ENCODE data around the gene CLEC17A. TPM values are rescaled to one million over a fixed set of nuclear protein-coding genes. Genes with fewer than 3 reads are reported as not detected.
"Not testable (repeated sequence)": the region's sequence is repeated elsewhere in the genome, so short reads cannot be mapped to it uniquely, and the experiment has no call there.

The CLEC17A gene
- polyA plus RNA-seq, 2 donors = 0.01 to 0.08 TPM

GRCh38 chr19:14563989-14564651, 18.8 kb upstream of the CLEC17A start:
- Histone ChIP-seq H3K27me3 (ENCODE audit: control insufficient read depth in 1 of 2, insufficient read depth in 2 of 2, low read length in 2 of 2) (no peaks in the 10 kb centered on the region), H3K4me1 (ENCODE audit: control insufficient read depth in 2 of 2, insufficient read depth in 2 of 2, low read length in 1 of 2) (peaks cover 9 to 31% of the 10 kb centered on the region in 2 donors), H3K4me3 (ENCODE audit: low read depth in 1 of 2, low read length in 2 of 2) (no peak overlapping the region), H3K27ac (ENCODE audit: low read depth in 2 of 2, low read length in 1 of 2) (peak overlapping the region; percentile 40 to 91), H3K9me3 (ENCODE audit: control insufficient read depth in 2 of 2, insufficient read depth in 1 of 2, low read depth in 1 of 2, low read length in 1 of 2) (no peaks in the 10 kb centered on the region), H3K36me3 (ENCODE audit: control insufficient read depth in 2 of 2, insufficient read depth in 2 of 2, low read length in 1 of 2) (peaks cover 0 to 39% of the 10 kb centered on the region in 2 donors)
- WGBS, 2 donors = 63 to 65% methylated on average over 27 to 33 of the region's 33 CpGs

DNA sequence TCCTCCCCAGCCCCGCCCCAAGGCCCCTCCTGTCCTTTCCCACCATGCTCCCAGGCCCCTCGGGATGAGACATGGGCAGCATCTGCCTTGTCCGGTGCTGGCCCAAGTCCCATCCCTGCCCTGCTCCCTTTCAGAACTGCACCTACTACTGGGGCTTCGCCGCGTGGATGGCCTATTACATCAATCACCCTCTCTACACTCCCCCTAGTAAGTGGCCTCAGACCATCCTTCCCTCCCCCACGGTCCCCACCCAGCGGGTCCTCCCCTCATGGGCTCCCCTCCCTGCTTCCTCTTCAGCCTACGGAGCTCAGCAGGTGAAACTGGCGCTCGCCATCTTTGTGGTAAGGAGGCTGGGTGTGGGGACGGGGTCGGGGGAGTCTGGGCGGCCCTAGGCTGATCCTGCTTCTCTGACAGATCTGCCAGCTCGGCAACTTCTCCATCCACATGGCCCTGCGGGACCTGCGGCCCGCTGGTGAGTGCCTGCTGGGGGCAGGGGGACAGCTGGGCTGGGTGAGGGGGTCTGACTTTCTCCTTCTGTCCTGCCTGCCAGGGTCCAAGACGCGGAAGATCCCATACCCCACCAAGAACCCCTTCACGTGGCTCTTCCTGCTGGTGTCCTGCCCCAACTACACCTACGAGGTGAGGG, 18.1 kb upstream of the CLEC17A start:
- not testable (repeated sequence) for H3K4me3 ChIP-seq (ENCODE audit: low read depth in 1 of 2, low read length in 2 of 2); H3K9me3 ChIP-seq (ENCODE audit: control insufficient read depth in 2 of 2, insufficient read depth in 1 of 2, low read depth in 1 of 2, low read length in 1 of 2); H3K27me3 ChIP-seq (ENCODE audit: control insufficient read depth in 1 of 2, insufficient read depth in 2 of 2, low read length in 2 of 2)
- peak overlapping the region; percentile 34 to 70 for H3K27ac ChIP-seq (ENCODE audit: low read depth in 2 of 2, low read length in 1 of 2)
- WGBS, 2 donors = 78 to 80% methylated on average over 21 to 22 of the region's 22 CpGs
- H3K4me1 ChIP-seq (ENCODE audit: control insufficient read depth in 2 of 2, insufficient read depth in 2 of 2, low read length in 1 of 2) = peaks cover 8 to 33% of the 10 kb centered on the region in 2 donors
- peaks cover 0 to 42% of the 10 kb centered on the region in 2 donors for H3K36me3 ChIP-seq (ENCODE audit: control insufficient read depth in 2 of 2, insufficient read depth in 2 of 2, low read length in 1 of 2)

DNA sequence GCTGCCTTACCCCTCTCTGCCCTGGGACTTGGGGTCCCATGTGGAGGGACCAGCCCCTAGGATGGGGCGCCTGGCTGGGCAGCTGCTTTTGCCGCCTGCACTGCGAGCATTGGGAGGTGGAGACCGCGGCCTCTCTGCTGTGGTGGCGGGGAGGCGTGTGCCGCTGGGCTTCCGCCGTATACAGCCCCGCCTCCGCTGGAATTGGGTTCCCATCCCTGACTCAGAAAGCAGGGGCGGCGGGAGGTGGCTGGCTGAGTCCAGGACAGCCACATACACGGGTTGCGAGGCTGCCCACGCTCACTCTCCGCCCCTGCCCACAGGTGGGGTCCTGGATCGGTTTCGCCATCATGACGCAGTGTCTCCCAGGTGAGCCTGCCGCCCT, 17.6 kb upstream of the CLEC17A start:
- Histone ChIP-seq H3K27ac (ENCODE audit: low read depth in 2 of 2, low read length in 1 of 2) (no peak overlapping the region), H3K36me3 (ENCODE audit: control insufficient read depth in 2 of 2, insufficient read depth in 2 of 2, low read length in 1 of 2) (peaks cover 0 to 42% of the 10 kb centered on the region in 2 donors), H3K4me3 (ENCODE audit: low read depth in 1 of 2, low read length in 2 of 2) (no peak overlapping the region), H3K4me1 (ENCODE audit: control insufficient read depth in 2 of 2, insufficient read depth in 2 of 2, low read length in 1 of 2) (peaks cover 5 to 28% of the 10 kb centered on the region in 2 donors), H3K27me3 (ENCODE audit: control insufficient read depth in 1 of 2, insufficient read depth in 2 of 2, low read length in 2 of 2) (no peaks in the 10 kb centered on the region), H3K9me3 (ENCODE audit: control insufficient read depth in 2 of 2, insufficient read depth in 1 of 2, low read depth in 1 of 2, low read length in 1 of 2) (no peaks in the 10 kb centered on the region)
- WGBS, 2 donors = 86 to 92% methylated on average over 22 of the region's 22 CpGs

GRCh38 chr19:14565765-14566711, 16.8 kb upstream of the CLEC17A start:
- Histone ChIP-seq H3K4me1 (ENCODE audit: control insufficient read depth in 2 of 2, insufficient read depth in 2 of 2, low read length in 1 of 2) (peaks cover 4 to 27% of the 10 kb centered on the region in 2 donors), H3K36me3 (ENCODE audit: control insufficient read depth in 2 of 2, insufficient read depth in 2 of 2, low read length in 1 of 2) (peaks cover 0 to 42% of the 10 kb centered on the region in 2 donors), H3K4me3 (ENCODE audit: low read depth in 1 of 2, low read length in 2 of 2) (no peak overlapping the region), H3K27ac (ENCODE audit: low read depth in 2 of 2, low read length in 1 of 2) (peak overlapping the region in 1 of 2 donors; percentile 15), H3K9me3 (ENCODE audit: control insufficient read depth in 2 of 2, insufficient read depth in 1 of 2, low read depth in 1 of 2, low read length in 1 of 2) (no peaks in the 10 kb centered on the region), H3K27me3 (ENCODE audit: control insufficient read depth in 1 of 2, insufficient read depth in 2 of 2, low read length in 2 of 2) (no peaks in the 10 kb centered on the region)
- 83 to 84% methylated on average over 24 to 27 of the region's 31 CpGs for WGBS, 2 donors

DNA sequence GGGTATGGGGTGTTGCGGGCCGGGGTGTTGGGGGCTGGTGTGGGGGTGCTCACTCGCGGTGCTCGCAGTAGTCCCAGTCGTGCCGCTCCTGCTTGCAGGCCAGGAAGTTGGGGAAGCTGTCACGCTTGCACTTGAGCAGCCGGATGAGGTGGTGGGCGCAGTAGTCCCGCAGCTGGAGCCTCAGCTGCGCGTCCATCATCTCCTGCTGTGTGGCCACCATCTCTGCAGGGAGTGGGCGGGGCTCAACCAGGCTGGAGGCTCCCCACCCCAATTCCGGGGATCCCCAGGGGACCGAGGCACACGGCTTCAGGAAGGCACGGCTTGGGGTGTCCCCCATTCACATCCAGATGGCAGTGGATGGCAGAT, 16.2 kb upstream of the CLEC17A start:
- peaks cover 0 to 42% of the 10 kb centered on the region in 2 donors for H3K36me3 ChIP-seq (ENCODE audit: control insufficient read depth in 2 of 2, insufficient read depth in 2 of 2, low read length in 1 of 2)
- peaks cover 0 to 27% of the 10 kb centered on the region in 2 donors for H3K4me1 ChIP-seq (ENCODE audit: control insufficient read depth in 2 of 2, insufficient read depth in 2 of 2, low read length in 1 of 2)

DNA sequence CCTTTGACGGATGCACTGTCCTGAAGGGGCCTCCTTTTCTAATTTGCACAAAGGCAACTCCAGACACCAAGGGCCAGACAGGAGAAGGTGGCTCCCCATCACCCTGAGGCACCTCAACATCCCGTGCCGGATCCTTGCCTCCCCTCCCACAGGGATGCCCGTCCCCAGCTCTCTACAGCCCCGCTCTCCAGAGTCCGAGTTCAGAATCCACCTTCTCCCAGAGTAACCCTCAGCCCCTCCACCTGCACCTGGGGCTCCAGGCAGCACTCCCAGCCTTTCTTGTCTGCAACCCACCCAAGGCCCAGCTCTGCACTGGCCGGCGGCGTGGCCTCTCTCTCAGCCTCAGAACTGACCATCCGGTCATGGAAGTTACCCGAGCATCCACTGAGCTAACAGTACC, 15.8 kb upstream of the CLEC17A start:
- 75 to 82% methylated on average over 11 of the region's 11 CpGs for WGBS, 2 donors
- Histone ChIP-seq H3K36me3 (ENCODE audit: control insufficient read depth in 2 of 2, insufficient read depth in 2 of 2, low read length in 1 of 2) (peaks cover 0 to 42% of the 10 kb centered on the region in 2 donors), H3K27me3 (ENCODE audit: control insufficient read depth in 1 of 2, insufficient read depth in 2 of 2, low read length in 2 of 2) (no peaks in the 10 kb centered on the region), H3K9me3 (ENCODE audit: control insufficient read depth in 2 of 2, insufficient read depth in 1 of 2, low read depth in 1 of 2, low read length in 1 of 2) (no peaks in the 10 kb centered on the region), H3K27ac (ENCODE audit: low read depth in 2 of 2, low read length in 1 of 2) (peak overlapping the region in 1 of 2 donors; percentile 17), H3K4me3 (ENCODE audit: low read depth in 1 of 2, low read length in 2 of 2) (no peak overlapping the region), H3K4me1 (ENCODE audit: control insufficient read depth in 2 of 2, insufficient read depth in 2 of 2, low read length in 1 of 2) (peaks cover 0 to 24% of the 10 kb centered on the region in 2 donors)

More for the DNA sequence above, 16.2 kb upstream of the CLEC17A start:
- WGBS, 2 donors = 72 to 74% methylated on average over 17 to 18 of the region's 18 CpGs
- Histone ChIP-seq H3K27ac (ENCODE audit: low read depth in 2 of 2, low read length in 1 of 2) (peak overlapping the region in 1 of 2 donors; percentile 17), H3K4me3 (ENCODE audit: low read depth in 1 of 2, low read length in 2 of 2) (no peak overlapping the region), H3K27me3 (ENCODE audit: control insufficient read depth in 1 of 2, insufficient read depth in 2 of 2, low read length in 2 of 2) (no peaks in the 10 kb centered on the region), H3K9me3 (ENCODE audit: control insufficient read depth in 2 of 2, insufficient read depth in 1 of 2, low read depth in 1 of 2, low read length in 1 of 2) (no peaks in the 10 kb centered on the region)

DNA sequence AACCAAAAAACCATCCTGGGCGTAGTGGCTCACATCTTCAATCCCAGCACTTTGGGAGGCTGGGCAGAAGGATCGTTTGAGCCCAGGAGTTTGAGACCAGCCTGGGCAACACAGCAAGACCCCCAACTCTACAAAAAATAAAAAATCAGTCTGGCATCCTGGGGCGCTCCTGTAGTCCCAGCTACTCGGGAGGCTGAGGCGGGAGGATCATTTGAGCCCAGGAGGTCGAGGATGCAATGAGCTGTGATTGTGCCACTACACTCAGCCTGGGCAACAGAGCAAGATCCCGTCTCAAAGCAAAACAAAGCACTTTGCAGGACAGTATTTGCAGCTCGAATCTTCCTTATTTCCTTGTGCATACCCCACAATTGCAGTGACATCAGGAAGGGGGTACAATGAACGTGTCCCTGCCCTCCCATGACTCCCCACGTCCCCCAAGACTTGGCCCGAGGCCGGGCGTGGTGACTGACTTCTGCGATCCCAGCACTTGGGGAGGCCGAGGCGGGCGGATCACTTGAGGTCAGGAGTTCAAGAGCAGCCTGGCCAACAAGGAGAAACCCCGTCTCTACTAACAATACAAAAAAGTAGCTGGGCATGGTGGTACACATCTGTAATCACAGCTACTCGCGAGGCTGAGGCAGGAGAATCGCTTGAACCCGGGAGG, 11.9 kb upstream of the CLEC17A start:
- 36 to 40% methylated on average over 22 of the region's 22 CpGs for WGBS, 2 donors
- peaks cover 0 to 15% of the 10 kb centered on the region in 2 donors for H3K4me1 ChIP-seq (ENCODE audit: control insufficient read depth in 2 of 2, insufficient read depth in 2 of 2, low read length in 1 of 2)
- peak overlapping the region; percentile 81 to 92 for H3K27ac ChIP-seq (ENCODE audit: low read depth in 2 of 2, low read length in 1 of 2)
- no peaks in the 10 kb centered on the region for H3K9me3 ChIP-seq (ENCODE audit: control insufficient read depth in 2 of 2, insufficient read depth in 1 of 2, low read depth in 1 of 2, low read length in 1 of 2)
- peak overlapping the region; percentile 84 to 95 for H3K4me3 ChIP-seq (ENCODE audit: low read depth in 1 of 2, low read length in 2 of 2)
- H3K27me3 ChIP-seq (ENCODE audit: control insufficient read depth in 1 of 2, insufficient read depth in 2 of 2, low read length in 2 of 2) = no peaks in the 10 kb centered on the region
- H3K36me3 ChIP-seq (ENCODE audit: control insufficient read depth in 2 of 2, insufficient read depth in 2 of 2, low read length in 1 of 2) = peaks cover 0 to 20% of the 10 kb centered on the region in 2 donors

DNA sequence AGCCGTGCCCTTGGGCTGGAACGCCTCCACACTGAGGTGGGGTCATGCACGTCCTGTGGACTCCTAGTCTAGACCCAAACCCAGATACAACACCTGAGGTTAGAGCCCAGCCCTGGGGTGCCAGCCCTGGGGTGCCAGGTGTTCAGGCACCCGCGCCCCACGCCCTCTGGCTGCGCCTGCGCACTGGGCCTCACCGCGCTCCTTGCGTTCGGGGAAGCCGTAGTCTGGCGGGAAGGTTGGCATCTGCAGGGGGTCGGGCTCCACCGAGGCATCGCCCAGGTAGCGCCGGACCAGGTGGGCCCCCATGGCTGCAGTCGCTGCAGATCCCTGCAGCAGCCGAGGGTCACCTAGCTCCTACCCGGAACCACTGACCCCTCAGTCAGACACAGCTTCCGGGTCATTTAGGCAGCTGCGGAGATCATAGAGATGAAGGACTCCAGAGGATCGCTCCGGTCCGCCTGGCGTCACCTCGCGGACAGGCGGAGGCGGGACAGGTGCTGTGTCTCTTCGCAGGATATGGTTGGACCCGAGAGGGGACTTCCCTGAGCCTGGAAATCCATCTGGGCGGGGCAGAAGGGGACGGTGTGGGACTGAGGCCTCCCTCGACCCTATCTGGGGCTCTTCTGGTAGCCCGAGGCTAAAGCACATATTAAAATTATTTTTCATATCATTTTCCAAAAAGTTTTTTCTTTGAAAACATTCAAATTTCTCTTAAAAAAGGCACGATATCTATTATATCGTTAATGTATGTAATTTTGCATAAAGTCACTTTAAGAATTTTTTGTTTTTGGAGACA, 11.0 kb upstream of the CLEC17A start, which contains the start of gene NDUFB7:
Gene NDUFB7, minus strand, starts transcription at position 372 of the 796 bp plus-strand sequence. Its CDS starts 66 bp downstream, at position 306.
- Histone ChIP-seq H3K36me3 (ENCODE audit: control insufficient read depth in 2 of 2, insufficient read depth in 2 of 2, low read length in 1 of 2) (peaks cover 0 to 13% of the 10 kb centered on the region in 2 donors), H3K4me3 (ENCODE audit: low read depth in 1 of 2, low read length in 2 of 2) (peak within 1 kb of the TSS; percentile 84 to 95), H3K27me3 (ENCODE audit: control insufficient read depth in 1 of 2, insufficient read depth in 2 of 2, low read length in 2 of 2) (no peaks in the 10 kb centered on the region), H3K27ac (ENCODE audit: low read depth in 2 of 2, low read length in 1 of 2) (peak within 1 kb of the TSS; percentile 81 to 92), H3K9me3 (ENCODE audit: control insufficient read depth in 2 of 2, insufficient read depth in 1 of 2, low read depth in 1 of 2, low read length in 1 of 2) (no peaks in the 10 kb centered on the region), H3K4me1 (ENCODE audit: control insufficient read depth in 2 of 2, insufficient read depth in 2 of 2, low read length in 1 of 2) (peaks cover 0 to 12% of the 10 kb centered on the region in 2 donors)
- 2% methylated on average over 39 to 40 of the region's 40 CpGs for WGBS, 2 donors

All from esophagus (tissue), 2 donors.